ENCODE data around the gene IMMP1L.
"Not testable (repeated sequence)": the region's sequence is repeated elsewhere in the genome, so short reads cannot be mapped to it uniquely, and the experiment has no call there.

Gene IMMP1L

GRCh38 chr11:31509429-31510345 is at the start of gene IMMP1L, which contains the start of gene ELP4:
Gene IMMP1L (minus strand): TSS chr11:31509622. CDS start chr11:31463276, 46,346 bp downstream.
Gene ELP4 (plus strand): TSS chr11:31509767. CDS start chr11:31509785, 18 bp downstream.
- peak; percentile 93 for DNase-seq (ENCODE audit: low read depth)

- DNase-seq (ENCODE audit: low read depth), result no peak
Measured at GRCh38 chr11:31558001-31558400, 48.6 kb upstream of the IMMP1L start.

GRCh38 chr11:31555938-31556337 is 46.5 kb upstream of the IMMP1L start:
- no peak for DNase-seq (ENCODE audit: low read depth)

GRCh38 chr11:31542862-31543261 is 33.4 kb upstream of the IMMP1L start:
- no peak for DNase-seq (ENCODE audit: low read depth)

- DNase-seq (ENCODE audit: low read depth), result no peak
Measured at GRCh38 chr11:31535479-31535878, 26.1 kb upstream of the IMMP1L start.

GRCh38 chr11:31531293-31531692 is 21.9 kb upstream of the IMMP1L start:
- DNase-seq (ENCODE audit: low read depth), result no peak

GRCh38 chr11:31529701-31530100 is 20.3 kb upstream of the IMMP1L start:
- no peak for DNase-seq (ENCODE audit: low read depth)

GRCh38 chr11:31529189-31529588 is 19.8 kb upstream of the IMMP1L start:
- no peak for DNase-seq (ENCODE audit: low read depth)

- no peak for DNase-seq (ENCODE audit: low read depth)
Measured at GRCh38 chr11:31521497-31522150, 12.2 kb upstream of the IMMP1L start.

- no peak for DNase-seq (ENCODE audit: low read depth)
Measured at GRCh38 chr11:31512117-31512516, 2.7 kb upstream of the IMMP1L start.

- DNase-seq (ENCODE audit: low read depth), result peak; percentile 20
Measured at GRCh38 chr11:31509051-31509428, 382 bp downstream of the IMMP1L start.

- no peak for DNase-seq (ENCODE audit: low read depth)
Measured at GRCh38 chr11:31500560-31500959, 8.9 kb downstream of the IMMP1L start.

- DNase-seq (ENCODE audit: low read depth), result no peak
Measured at GRCh38 chr11:31499576-31500178, 9.7 kb downstream of the IMMP1L start.

- DNase-seq (ENCODE audit: low read depth), result not testable (repeated sequence)
Measured at GRCh38 chr11:31493762-31494161, 15.7 kb downstream of the IMMP1L start.

GRCh38 chr11:31493235-31493634 is 16.2 kb downstream of the IMMP1L start:
- DNase-seq (ENCODE audit: low read depth), result no peak

GRCh38 chr11:31492320-31492913 is 17.0 kb downstream of the IMMP1L start:
- DNase-seq (ENCODE audit: low read depth), result no peak

GRCh38 chr11:31487848-31488247 is 21.6 kb downstream of the IMMP1L start:
- DNase-seq (ENCODE audit: low read depth), result peak; percentile 17

- DNase-seq (ENCODE audit: low read depth), result no peak
Measured at GRCh38 chr11:31484497-31484896, 24.9 kb downstream of the IMMP1L start.

GRCh38 chr11:31480930-31481329 is 28.5 kb downstream of the IMMP1L start:
- no peak for DNase-seq (ENCODE audit: low read depth)

- no peak for DNase-seq (ENCODE audit: low read depth)
Measured at GRCh38 chr11:31479066-31479465, 30.4 kb downstream of the IMMP1L start.

- DNase-seq (ENCODE audit: low read depth), result no peak
Measured at GRCh38 chr11:31478223-31478590, 31.2 kb downstream of the IMMP1L start.

- no peak for DNase-seq (ENCODE audit: low read depth)
Measured at GRCh38 chr11:31477528-31478222, 31.7 kb downstream of the IMMP1L start.

Measured in HS-27A (cell line).